HepG2 (cell line): ENCODE results near the gene EIF2AK2. TPM values are rescaled to one million over a fixed set of nuclear protein-coding genes. Genes with fewer than 3 reads are reported as not detected.

Experiments used
- ATAC-seq: fragments of 200-7000 bp; cut with Tn5 transposase; 3 replicates; pipeline ENCODE4 v1.9.1; 2020; ENCODE audit warnings: mild to moderate bottlenecking, moderate library complexity
- BruUV-seq: library from RNA; stranded (reverse); fragments of 400-500 nt; replicated peaks from 2 replicates; lab custom pipeline; 2021; lab: Mats Ljungman, UMichigan
- CTCF ChIA-PET: fragments of 300-600 bp; formaldehyde crosslinking; extraction: SDS; loops from one replicate; lab custom pipeline; 2021; ENCODE audit warnings: low total read pairs, inconsistent platforms, low intra/inter-chr PET ratio; lab: Yijun Ruan, JAX
- POLR2A ChIA-PET: fragments of 350-600 bp; sonication (Branson Sonifier 250); formaldehyde crosslinking; loops from one replicate; lab custom pipeline; 2020; ENCODE audit warnings: antibody characterized with exemption, inconsistent platforms; lab: Yijun Ruan, JAX
- DNase-seq: peaks from one replicate; pipeline ENCODE4 v3.0.0-alpha.2; 2015; ENCODE audit warnings: low spot score
- FAIRE-seq: peaks from 3 replicates; lab custom pipeline; 2011; peaks lifted over from hg19 to GRCh38; lab: Jason Lieb, UNC
- H2AFZ ChIP-seq: one replicate; pipeline ENCODE4 v1.6.1; 2011; ENCODE audit warnings: low read length, inconsistent platforms
- H3K27ac ChIP-seq: fragments of 300-600 bp; 3 replicates; pipeline ENCODE4 v1.8.0; 2011; ENCODE audit warnings: mixed run types, mild to moderate bottlenecking, mixed read lengths, low read length, inconsistent platforms; ENCODE audit not compliant: insufficient read depth; ENCODE audit errors: extremely low read length
- H3K27me3 ChIP-seq, 2 experiments: fragments of 200-600 bp in 1 of 2; 2 replicates in 1 of 2; 3 replicates in 1 of 2; pipeline versions ENCODE4 v1.6.0 to v1.8.0; 2011; ENCODE audit warnings: low read length in 2 of 2, mild to moderate bottlenecking in 2 of 2, moderate library complexity in 2 of 2, inconsistent platforms in 1 of 2; ENCODE audit not compliant: insufficient read depth in 2 of 2, control insufficient read depth in 1 of 2
- H3K36me3 ChIP-seq, 2 experiments: fragments of 200-600 bp in 1 of 2; replicated peaks in 1 of 2; 2 replicates in 1 of 2; 3 replicates in 1 of 2; pipeline versions ENCODE4 v1.5.1 to v1.8.0; 2011; ENCODE audit warnings: low read length in 2 of 2, inconsistent platforms in 1 of 2; ENCODE audit not compliant: insufficient read depth in 2 of 2, control insufficient read depth in 1 of 2
- H3K4me1 ChIP-seq: 2 replicates; pipeline ENCODE4 v1.5.1; 2012; ENCODE audit warnings: low read length, inconsistent platforms; ENCODE audit not compliant: insufficient read depth
- H3K4me2 ChIP-seq: 2 replicates; pipeline ENCODE4 v1.6.0; 2011; ENCODE audit warnings: low read depth, low read length, inconsistent platforms
- H3K4me3 ChIP-seq, 3 experiments: fragments of 200-600 bp in 1 of 3; sonication (generic), shearing (Covaris generic) in 1 of 3; replicated peaks in 1 of 3; 2 replicates each; pipeline ENCODE4 v1.5.1; 2011 to 2016; ENCODE audit warnings: low read length in 3 of 3, inconsistent platforms in 2 of 3, low read depth in 2 of 3, mild to moderate bottlenecking in 2 of 3, control low read depth in 1 of 3, mixed read lengths in 1 of 3; ENCODE audit not compliant: insufficient read depth in 1 of 3
- H3K79me2 ChIP-seq: one replicate; pipeline ENCODE4 v1.6.1; 2011; ENCODE audit warnings: low read length, inconsistent platforms; ENCODE audit not compliant: insufficient read depth
- H3K9ac ChIP-seq: 2 replicates; pipeline ENCODE4 v1.6.0; 2011; ENCODE audit warnings: mild to moderate bottlenecking, low read depth, low read length, inconsistent platforms; ENCODE audit not compliant: insufficient read depth
- H3K9me3 ChIP-seq: 2 replicates; pipeline ENCODE4 v1.5.1; 2012; ENCODE audit warnings: mild to moderate bottlenecking, low read length
- H4K20me1 ChIP-seq: 2 replicates; pipeline ENCODE4 v1.6.0; 2011; ENCODE audit warnings: inconsistent platforms, mild to moderate bottlenecking, low read length, moderate library complexity; ENCODE audit not compliant: insufficient read depth
- ATRX ChIP-seq: sonication (generic); formaldehyde crosslinking; IDR thresholded peaks from 2 replicates; pipeline ENCODE4 v1.4.0; 2020; ENCODE audit warnings: missing genetic modification reagents, borderline replicate concordance
- ESRRA ChIP-seq: sonication (generic); formaldehyde crosslinking; IDR thresholded peaks from 2 replicates; pipeline ENCODE4 v1.5.1; 2020; ENCODE audit warnings: mild to moderate bottlenecking, low read depth, missing genetic modification reagents
- GATAD1 ChIP-seq: IDR thresholded peaks from 2 replicates; pipeline ENCODE4 v1.6.1; 2016; ENCODE audit warnings: missing genetic modification reagents, missing compliant biosample characterization
- POLR2A ChIP-seq, 2 experiments: IDR thresholded peaks; 2 replicates each; pipeline ENCODE4 v1.6.1; 2011; ENCODE audit warnings: low read depth in 2 of 2, low read length in 2 of 2, mild to moderate bottlenecking in 1 of 2, moderate library complexity in 1 of 2; ENCODE audit not compliant: insufficient read depth in 1 of 2
- WGBS: methylation state at CpG from one replicate; pipeline ENCODE4 v1.1.6; 2017; ENCODE audit warnings: low lambda C conversion rate; 5-methylcytosine and 5-hydroxymethylcytosine counted together
- in situ Hi-C: cut with HindIII; loops from 2 replicates; pipeline ENCODE4 v1.10.0; 2017; ENCODE audit warnings: low pct_unique_long_range_greater_than_20kb; ENCODE audit not compliant: extremely low pct_ligation_motif_present
- intact Hi-C: fragments of 100-400 bp; cut with micrococcal nuclease; formaldehyde crosslinking; loops from one replicate; pipeline ENCODE4 v1.10.0; 2022; ENCODE audit not compliant: unreplicated experiment
- polyA plus RNA-seq, 8 experiments: library from polyadenylated mRNA; depleted of rRNA in 3 of 8; stranded (reverse) in 7 of 8; unstranded in 1 of 8; fragments of >200 nt; fragmentation: Illumina TruSeq in 4 of 8; extraction: Trizol in 4 of 8; gene quantifications; 2 replicates each; pipeline versions ENCODE4 v1.2.1 to v1.2.3, GENCODE V29; 2011 to 2016; ENCODE audit warnings: low read depth in 4 of 8, missing spikeins in 1 of 8, mixed read lengths in 1 of 8; ENCODE audit not compliant: insufficient read depth in 1 of 8
- total RNA-seq, 5 experiments: library from RNA; depleted of rRNA; stranded (reverse); fragments of >200 nt; fragmentation: Illumina TruSeq; extraction: Trizol; gene quantifications; 2 replicates each; pipeline ENCODE4 v1.2.3, GENCODE V29; 2016; ENCODE audit warnings: low read depth in 1 of 5
- TF ChIP-seq, protein P1 (sequence below): fragments of 450-650 bp; IDR thresholded peaks from 2 replicates; pipeline ENCODE4 v1.6.1; 2017; ENCODE audit warnings: mild to moderate bottlenecking
- TF ChIP-seq, protein P2 (sequence below): sonication (generic); formaldehyde crosslinking; IDR thresholded peaks from 2 replicates; pipeline ENCODE4 v1.9.0; 2021; ENCODE audit warnings: missing genetic modification reagents, borderline replicate concordance
- TF ChIP-seq, protein P3 (sequence below): fragments of 450-650 bp; IDR thresholded peaks from 2 replicates; pipeline ENCODE4 v1.6.1; 2016

Gene EIF2AK2
- total and polyA plus RNA-seq, 2 of the 13 experiments (the other 11 are each of a cell fraction or from before 2014, with no cell fraction given), result 10.2 to 26.1 TPM

DNA sequence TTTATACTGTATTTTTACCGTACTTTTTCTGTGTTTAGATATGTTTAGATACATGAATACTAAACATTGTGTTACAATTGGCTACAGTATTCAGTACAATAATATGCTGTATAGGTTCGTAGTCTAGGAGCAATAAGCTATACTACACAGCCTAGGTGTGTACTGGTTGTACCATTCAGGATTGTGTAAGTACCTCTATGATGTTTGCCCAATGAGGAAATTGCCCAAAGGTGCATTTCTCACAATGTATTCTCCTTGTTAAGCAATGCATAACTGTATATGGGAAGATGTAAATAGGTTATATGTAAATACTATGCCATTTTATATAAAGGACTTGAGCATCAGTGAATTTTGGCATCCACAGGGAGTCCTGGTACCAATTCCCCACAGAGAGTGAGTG lies 10.7 kb downstream of the EIF2AK2 start:
- H3K9ac ChIP-seq, result no peak overlapping the region
- H3K4me2 ChIP-seq, result no peak overlapping the region
- no peak overlapping the region for H3K4me3 ChIP-seq
- FAIRE-seq, result no peak
- TF ChIP-seq ATRX (CRISPR knock-in tag) (no peak), ESRRA (CRISPR knock-in tag) (no peak), GATAD1 (CRISPR knock-in tag) (no peak), POLR2A (IDR thresholded peaks at IDR 0.05; ENCODE audit: insufficient read depth in 1 of 2, low read depth in 2 of 2, low read length in 2 of 2) (no peak)
- TF ChIP-seq, protein P1, sequence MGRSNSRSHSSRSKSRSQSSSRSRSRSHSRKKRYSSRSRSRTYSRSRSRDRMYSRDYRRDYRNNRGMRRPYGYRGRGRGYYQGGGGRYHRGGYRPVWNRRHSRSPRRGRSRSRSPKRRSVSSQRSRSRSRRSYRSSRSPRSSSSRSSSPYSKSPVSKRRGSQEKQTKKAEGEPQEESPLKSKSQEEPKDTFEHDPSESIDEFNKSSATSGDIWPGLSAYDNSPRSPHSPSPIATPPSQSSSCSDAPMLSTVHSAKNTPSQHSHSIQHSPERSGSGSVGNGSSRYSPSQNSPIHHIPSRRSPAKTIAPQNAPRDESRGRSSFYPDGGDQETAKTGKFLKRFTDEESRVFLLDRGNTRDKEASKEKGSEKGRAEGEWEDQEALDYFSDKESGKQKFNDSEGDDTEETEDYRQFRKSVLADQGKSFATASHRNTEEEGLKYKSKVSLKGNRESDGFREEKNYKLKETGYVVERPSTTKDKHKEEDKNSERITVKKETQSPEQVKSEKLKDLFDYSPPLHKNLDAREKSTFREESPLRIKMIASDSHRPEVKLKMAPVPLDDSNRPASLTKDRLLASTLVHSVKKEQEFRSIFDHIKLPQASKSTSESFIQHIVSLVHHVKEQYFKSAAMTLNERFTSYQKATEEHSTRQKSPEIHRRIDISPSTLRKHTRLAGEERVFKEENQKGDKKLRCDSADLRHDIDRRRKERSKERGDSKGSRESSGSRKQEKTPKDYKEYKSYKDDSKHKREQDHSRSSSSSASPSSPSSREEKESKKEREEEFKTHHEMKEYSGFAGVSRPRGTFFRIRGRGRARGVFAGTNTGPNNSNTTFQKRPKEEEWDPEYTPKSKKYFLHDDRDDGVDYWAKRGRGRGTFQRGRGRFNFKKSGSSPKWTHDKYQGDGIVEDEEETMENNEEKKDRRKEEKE, result no peak
- TF ChIP-seq, protein P2, sequence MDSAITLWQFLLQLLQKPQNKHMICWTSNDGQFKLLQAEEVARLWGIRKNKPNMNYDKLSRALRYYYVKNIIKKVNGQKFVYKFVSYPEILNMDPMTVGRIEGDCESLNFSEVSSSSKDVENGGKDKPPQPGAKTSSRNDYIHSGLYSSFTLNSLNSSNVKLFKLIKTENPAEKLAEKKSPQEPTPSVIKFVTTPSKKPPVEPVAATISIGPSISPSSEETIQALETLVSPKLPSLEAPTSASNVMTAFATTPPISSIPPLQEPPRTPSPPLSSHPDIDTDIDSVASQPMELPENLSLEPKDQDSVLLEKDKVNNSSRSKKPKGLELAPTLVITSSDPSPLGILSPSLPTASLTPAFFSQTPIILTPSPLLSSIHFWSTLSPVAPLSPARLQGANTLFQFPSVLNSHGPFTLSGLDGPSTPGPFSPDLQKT (CRISPR knock-in tag), result no peak
- TF ChIP-seq, protein P3, sequence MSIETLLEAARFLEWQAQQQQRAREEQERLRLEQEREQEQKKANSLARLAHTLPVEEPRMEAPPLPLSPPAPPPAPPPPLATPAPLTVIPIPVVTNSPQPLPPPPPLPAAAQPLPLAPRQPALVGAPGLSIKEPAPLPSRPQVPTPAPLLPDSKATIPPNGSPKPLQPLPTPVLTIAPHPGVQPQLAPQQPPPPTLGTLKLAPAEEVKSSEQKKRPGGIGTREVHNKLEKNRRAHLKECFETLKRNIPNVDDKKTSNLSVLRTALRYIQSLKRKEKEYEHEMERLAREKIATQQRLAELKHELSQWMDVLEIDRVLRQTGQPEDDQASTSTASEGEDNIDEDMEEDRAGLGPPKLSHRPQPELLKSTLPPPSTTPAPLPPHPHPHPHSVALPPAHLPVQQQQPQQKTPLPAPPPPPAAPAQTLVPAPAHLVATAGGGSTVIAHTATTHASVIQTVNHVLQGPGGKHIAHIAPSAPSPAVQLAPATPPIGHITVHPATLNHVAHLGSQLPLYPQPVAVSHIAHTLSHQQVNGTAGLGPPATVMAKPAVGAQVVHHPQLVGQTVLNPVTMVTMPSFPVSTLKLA, result no peak
- no peaks in the 10 kb centered on the region for H3K9me3 ChIP-seq
- peak; percentile 27; the same call in 1 of the 3 replicates for ATAC-seq
- POLR2A ChIA-PET, result interaction anchor here (1.2 kb wide), 1 partner anchor 11 kb away, joined by 3 read pairs; the partner anchor contains the start of gene EIF2AK2
- peaks cover 16 to 68% of the 10 kb centered on the region in 2 experiments for H3K36me3 ChIP-seq
- in situ Hi-C loops (no loop called here), intact Hi-C loops (no loop called here)
- no peaks in the 10 kb centered on the region for H3K27me3 ChIP-seq
- no peak overlapping the region for H3K27ac ChIP-seq
- H3K79me2 ChIP-seq, result peaks cover 19% of the 10 kb centered on the region
- no TSS peak for BruUV-seq
- WGBS, result 95% methylated on average over 2 of the region's 2 CpGs
- H2AFZ ChIP-seq, result no peak overlapping the region
- peaks cover 16% of the 10 kb centered on the region for H3K4me1 ChIP-seq
- H4K20me1 ChIP-seq, result no peaks in the 10 kb centered on the region
- CTCF ChIA-PET, result no interaction called here
- no peak for DNase-seq
